Uterus (tissue), 4 donors: Measurements from ENCODE around the gene ALDH9A1. TPM values are rescaled to one million over a fixed set of nuclear protein-coding genes. Genes with fewer than 3 reads are reported as not detected.
"Not testable (repeated sequence)": the region's sequence is repeated elsewhere in the genome, so short reads cannot be mapped to it uniquely, and the experiment has no call there.

ENCODE experiments used
- DNase-seq, 2 donors: peaks; one replicate each; pipeline ENCODE4 v3.0.0-alpha.2; 2019 to 2020
- H3K27ac ChIP-seq, 2 donors: fragments of 200-600 bp; sonication (generic); 1 replicate in 1 of 2; 2 replicates in 1 of 2; pipeline ENCODE4 v1.5.1; 2016 to 2018
- H3K27me3 ChIP-seq, 2 donors: fragments of 200-600 bp; sonication (generic); one replicate each; pipeline ENCODE4 v1.5.1; 2018 to 2019; ENCODE audit warnings: control low read depth in 1 of 2
- H3K36me3 ChIP-seq, 2 donors: fragments of 200-600 bp; sonication (generic); one replicate each; pipeline ENCODE4 v1.5.1; 2019; ENCODE audit warnings: control low read depth in 1 of 2
- H3K4me1 ChIP-seq, 2 donors: fragments of 200-600 bp; sonication (generic); one replicate each; pipeline ENCODE4 v1.5.1; 2018 to 2019; ENCODE audit warnings: control low read depth in 1 of 2
- H3K4me3 ChIP-seq, 2 donors: fragments of 200-600 bp; sonication (generic); 1 replicate in 1 of 2; 2 replicates in 1 of 2; pipeline ENCODE4 v1.5.1; 2018 to 2019; ENCODE audit warnings: mild to moderate bottlenecking in 1 of 2
- H3K9me3 ChIP-seq, 2 donors: fragments of 200-600 bp; sonication (generic); one replicate each; pipeline ENCODE4 v1.5.1; 2019; ENCODE audit warnings: control low read depth in 1 of 2
- CTCF ChIP-seq, 4 experiments: fragments of 200-600 bp in 2 of 4; fragments of 450-650 bp in 2 of 4; sonication (generic) in 2 of 4; IDR thresholded peaks; one replicate each; pipeline ENCODE4 v1.5.1; 2016 to 2019; ENCODE audit warnings: antibody characterized with exemption in 4 of 4, mild to moderate bottlenecking in 2 of 4, moderate library complexity in 1 of 4
- POLR2A ChIP-seq, 2 donors: fragments of 450-650 bp; IDR thresholded peaks; one replicate each; pipeline ENCODE4 v1.6.1; 2016; ENCODE audit warnings: antibody characterized with exemption in 2 of 2, mild to moderate bottlenecking in 1 of 2, moderate library complexity in 1 of 2
- intact Hi-C: fragments of 100-400 bp; cut with DNase I; formaldehyde crosslinking; loops from one replicate; pipeline ENCODE4 v1.15.1; 2023; ENCODE audit warnings: low total_unique reads
- total RNA-seq, 4 donors: library from RNA; depleted of rRNA in 3 of 4; stranded (reverse); fragments of >200 nt in 3 of 4; gene quantifications; one replicate each; pipeline versions ENCODE4 v1.1.0 to v1.2.4, GENCODE V29; 2014 to 2023
- donor health status: DM: yes; HTN: yes; CAD: no.

The ALDH9A1 gene
- total RNA-seq = 100 to 1,000 TPM in 1 of 4 donors, 10 to 100 TPM in 3; 25.4 to 105 (median 68.4) TPM

GRCh38 chr1:165697881-165698760, at the start of gene ALDH9A1:
Gene ALDH9A1 (minus strand): TSS chr1:165698562. CDS start chr1:165698558, 4 bp downstream.
- intact Hi-C loops = no loop called here
- peak; percentile 89 to 92 for DNase-seq

GRCh38 chr1:165747632-165748447, 49.5 kb upstream of the ALDH9A1 start:
- no peaks in the 10 kb centered on the region for H3K36me3 ChIP-seq
- no peaks in the 10 kb centered on the region for H3K4me1 ChIP-seq
- no peak overlapping the region for H3K4me3 ChIP-seq
- H3K27ac ChIP-seq = no peak overlapping the region
- intact Hi-C loops = no loop called here
- no peak for DNase-seq
- TF ChIP-seq POLR2A (IDR thresholded peaks at IDR 0.05) (no peak), CTCF (IDR thresholded peaks at IDR 0.05) (no peak)
- no peaks in the 10 kb centered on the region for H3K27me3 ChIP-seq
- no peaks in the 10 kb centered on the region for H3K9me3 ChIP-seq

More at GRCh38 chr1:165697881-165698760, at the start of gene ALDH9A1:
- Histone ChIP-seq H3K36me3 (no peaks in the 10 kb centered on the region), H3K27ac (peak within 1 kb of the TSS; percentile 91 to 98), H3K4me1 (peaks cover 13 to 14% of the 10 kb centered on the region in 2 donors), H3K9me3 (no peaks in the 10 kb centered on the region), H3K27me3 (no peaks in the 10 kb centered on the region), H3K4me3 (peak within 1 kb of the TSS; percentile 75 to 93)
- TF ChIP-seq POLR2A (IDR thresholded peaks at IDR 0.05) (peak; percentile 76 to 87), CTCF (IDR thresholded peaks at IDR 0.05) (peak; percentile 7 to 34 (median 28))

- not testable (repeated sequence) for H3K27ac ChIP-seq
These were observed 46.6 kb upstream of the ALDH9A1 start for GRCh38 chr1:165744913-165745312.

GRCh38 chr1:165742194-165742593, 43.8 kb upstream of the ALDH9A1 start:
- Histone ChIP-seq H3K27ac (no peak overlapping the region), H3K36me3 (no peaks in the 10 kb centered on the region)
- TF ChIP-seq POLR2A (IDR thresholded peaks at IDR 0.05) (no peak), CTCF (IDR thresholded peaks at IDR 0.05) (no peak)

More at GRCh38 chr1:165744913-165745312, 46.6 kb upstream of the ALDH9A1 start:
- H3K4me1 ChIP-seq, intact Hi-C loops, H3K9me3 ChIP-seq, H3K27me3 ChIP-seq, H3K4me3 ChIP-seq, H3K36me3 ChIP-seq, DNase-seq: not testable (repeated sequence)

GRCh38 chr1:165738794-165739193, 40.4 kb upstream of the ALDH9A1 start:
- Histone ChIP-seq H3K9me3 (no peaks in the 10 kb centered on the region), H3K4me1 (no peaks in the 10 kb centered on the region), H3K36me3 (no peaks in the 10 kb centered on the region), H3K27ac (no peak overlapping the region), H3K4me3 (no peak overlapping the region), H3K27me3 (no peaks in the 10 kb centered on the region)
- no peak for TF ChIP-seq CTCF (IDR thresholded peaks at IDR 0.05)
- TF ChIP-seq POLR2A (IDR thresholded peaks at IDR 0.05) = no peak
- DNase-seq = no peak
- intact Hi-C loops = no loop called here

More at GRCh38 chr1:165742194-165742593, 43.8 kb upstream of the ALDH9A1 start:
- H3K4me1 ChIP-seq = no peaks in the 10 kb centered on the region
- no peak overlapping the region for H3K4me3 ChIP-seq
- intact Hi-C loops = no loop called here
- H3K9me3 ChIP-seq = no peaks in the 10 kb centered on the region
- no peaks in the 10 kb centered on the region for H3K27me3 ChIP-seq
- no peak for DNase-seq
